HG03558 (cell line): ENCODE data around the gene ZMYND8.
"Not testable (repeated sequence)": the region's sequence is repeated elsewhere in the genome, so short reads cannot be mapped to it uniquely, and the experiment has no call there.

ENCODE experiments used
- ATAC-seq: cut with Tn5 transposase; IDR thresholded peaks from one replicate; pipeline ENCODE4 v1.9.1; 2021; ENCODE audit warnings: moderate number of reproducible peaks; ENCODE audit not compliant: unreplicated experiment; ENCODE audit errors: extremely low read depth

ZMYND8 gene

GRCh38 chr20:47195573-47195972 is 160.9 kb downstream of the ZMYND8 start:
- no peak for ATAC-seq

- ATAC-seq: no peak
These were observed 164.5 kb downstream of the ZMYND8 start for GRCh38 chr20:47191956-47192355.

DNA sequence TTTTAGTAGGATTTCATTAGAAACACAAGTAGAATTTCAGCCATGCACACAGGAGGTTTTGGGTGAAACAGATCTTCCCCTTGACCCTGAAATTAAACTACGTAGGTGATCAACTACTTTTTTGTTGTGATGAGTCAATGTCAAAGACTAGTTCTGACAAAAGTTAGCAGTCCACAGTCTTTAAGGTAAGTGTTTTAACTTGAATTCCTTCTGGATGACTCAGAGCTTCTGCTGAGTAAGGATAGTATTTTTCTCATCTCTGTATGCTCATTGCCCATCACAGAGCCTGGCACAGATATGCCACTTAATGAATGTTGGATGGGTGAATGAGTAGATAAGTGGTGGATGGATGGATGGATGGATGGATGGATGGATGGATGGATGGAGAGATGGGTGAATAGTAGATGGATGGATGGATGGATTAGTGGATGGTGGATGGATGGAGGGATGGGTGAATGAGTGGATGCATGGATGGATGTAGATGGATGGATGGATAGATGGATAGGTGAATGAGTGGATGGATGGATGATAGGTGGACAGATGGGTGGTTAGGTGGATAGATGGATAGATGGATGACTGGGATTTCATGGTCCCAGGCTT is 165.3 kb downstream of the ZMYND8 start:
- ATAC-seq: no peak

- ATAC-seq: no peak
These were observed 167.4 kb downstream of the ZMYND8 start for GRCh38 chr20:47189060-47189459.

GRCh38 chr20:47188540-47188939 is 168.0 kb downstream of the ZMYND8 start:
- no peak for ATAC-seq

DNA sequence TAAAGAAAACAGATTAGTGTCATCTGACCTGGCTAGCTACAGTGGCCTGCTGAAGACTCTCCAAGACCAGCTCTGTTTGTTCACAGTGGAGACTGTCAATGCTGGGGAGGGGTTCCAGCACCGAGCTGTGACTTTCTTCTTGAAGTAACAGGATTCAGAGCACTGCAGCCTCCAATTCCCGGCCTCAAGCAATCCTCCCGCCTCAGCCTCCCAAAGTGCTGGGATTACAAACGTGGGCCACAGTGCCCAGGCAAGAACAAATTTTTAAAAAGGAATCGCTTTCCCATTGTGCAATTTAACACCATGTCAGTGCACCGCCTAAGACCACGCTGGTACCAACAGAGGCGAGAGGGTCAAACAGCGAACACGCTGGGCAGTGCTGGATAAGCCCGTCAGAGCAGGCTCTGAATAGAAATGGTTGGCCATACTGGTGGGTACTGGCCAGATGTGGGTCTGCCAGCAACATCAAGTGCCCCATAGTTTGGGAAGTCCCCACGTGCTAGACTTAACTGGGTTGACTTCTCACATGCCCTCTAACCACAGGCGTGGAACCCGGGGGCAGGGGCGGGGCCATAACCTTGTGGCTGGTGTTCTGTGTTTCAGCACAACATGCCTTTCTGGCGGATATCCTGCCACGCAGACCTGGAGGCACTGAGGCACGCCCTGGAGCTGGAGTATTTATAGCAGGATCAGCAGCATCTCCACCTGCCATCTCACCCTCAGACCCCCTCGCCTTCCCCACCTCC is 168.9 kb downstream of the ZMYND8 start:
- ATAC-seq: no peak

- no peak for ATAC-seq
These were observed 173.1 kb downstream of the ZMYND8 start for GRCh38 chr20:47183367-47183766.

GRCh38 chr20:47181056-47181862 is 175.2 kb downstream of the ZMYND8 start:
- no peak for ATAC-seq

- ATAC-seq: no peak
These were observed 177.2 kb downstream of the ZMYND8 start for GRCh38 chr20:47179267-47179666.

- ATAC-seq: no peak
These were observed 177.6 kb downstream of the ZMYND8 start for GRCh38 chr20:47178851-47179250.

GRCh38 chr20:47178277-47178676 is 178.2 kb downstream of the ZMYND8 start:
- no peak for ATAC-seq

GRCh38 chr20:47176217-47176616 is 180.3 kb downstream of the ZMYND8 start:
- not testable (repeated sequence) for ATAC-seq

- ATAC-seq: no peak
These were observed 181.0 kb downstream of the ZMYND8 start for GRCh38 chr20:47175493-47175892.

DNA sequence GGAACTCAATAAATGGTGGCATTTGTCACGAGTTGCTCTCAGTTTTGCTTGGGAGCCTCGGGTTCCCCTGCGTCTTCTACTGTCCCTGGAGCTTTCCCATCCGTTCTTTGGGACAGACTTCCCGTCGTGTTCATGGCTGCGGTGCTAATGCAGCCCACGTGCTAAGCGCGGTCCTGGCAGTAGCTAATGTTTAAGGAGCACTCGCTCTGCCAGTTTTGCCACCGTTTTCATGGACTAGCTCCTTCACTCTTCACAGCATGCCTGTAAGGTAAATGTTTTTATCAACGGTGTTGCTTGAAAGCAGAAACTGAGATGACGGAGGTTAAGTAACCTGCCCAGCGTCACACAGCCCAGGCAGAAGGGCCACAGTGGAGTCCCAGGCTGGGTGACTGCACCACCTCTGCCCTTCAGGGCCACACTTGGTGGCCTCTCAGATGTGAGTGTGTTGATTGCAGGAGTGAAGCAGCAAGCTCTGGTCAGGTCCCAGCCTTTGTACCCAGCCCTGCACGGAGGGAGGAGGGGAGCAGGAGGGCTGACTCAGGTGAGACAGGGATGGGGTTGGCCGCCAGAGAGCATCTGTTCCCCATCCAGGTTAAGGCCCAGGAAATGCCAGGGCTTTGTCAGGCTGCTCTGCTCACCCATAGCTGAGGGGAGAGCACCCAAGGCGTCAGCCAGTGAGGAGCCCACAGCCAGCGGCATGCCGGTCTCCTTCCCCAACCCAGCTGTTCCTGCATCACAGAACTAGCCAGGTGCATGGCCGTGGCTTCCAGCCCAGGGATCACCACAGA is 181.8 kb downstream of the ZMYND8 start:
- no peak for ATAC-seq

- ATAC-seq: no peak
These were observed 182.8 kb downstream of the ZMYND8 start for GRCh38 chr20:47173596-47174216.

DNA sequence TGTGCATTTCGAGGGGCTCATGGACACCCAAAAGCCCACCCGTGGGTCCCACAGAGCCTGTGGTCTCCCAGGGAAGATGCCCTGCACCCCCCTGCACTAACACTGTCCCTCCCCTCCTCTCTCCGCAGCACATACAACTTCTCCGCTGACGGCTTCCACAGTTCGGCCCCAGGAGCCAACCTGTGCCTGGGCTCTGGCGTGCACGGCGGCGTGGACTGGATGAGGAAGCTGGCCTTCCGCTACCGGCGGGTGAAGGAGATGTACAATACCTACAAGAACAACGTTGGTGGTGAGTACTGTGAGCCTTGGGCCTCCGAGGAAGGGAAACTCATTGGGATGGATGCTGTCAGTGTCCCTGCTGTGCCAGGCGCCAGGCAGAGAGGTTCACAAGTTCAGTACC is 183.9 kb downstream of the ZMYND8 start:
- no peak for ATAC-seq

- ATAC-seq: no peak
These were observed 188.7 kb downstream of the ZMYND8 start for GRCh38 chr20:47167846-47168245.

GRCh38 chr20:47165376-47165865 is 191.1 kb downstream of the ZMYND8 start:
- ATAC-seq: no peak

DNA sequence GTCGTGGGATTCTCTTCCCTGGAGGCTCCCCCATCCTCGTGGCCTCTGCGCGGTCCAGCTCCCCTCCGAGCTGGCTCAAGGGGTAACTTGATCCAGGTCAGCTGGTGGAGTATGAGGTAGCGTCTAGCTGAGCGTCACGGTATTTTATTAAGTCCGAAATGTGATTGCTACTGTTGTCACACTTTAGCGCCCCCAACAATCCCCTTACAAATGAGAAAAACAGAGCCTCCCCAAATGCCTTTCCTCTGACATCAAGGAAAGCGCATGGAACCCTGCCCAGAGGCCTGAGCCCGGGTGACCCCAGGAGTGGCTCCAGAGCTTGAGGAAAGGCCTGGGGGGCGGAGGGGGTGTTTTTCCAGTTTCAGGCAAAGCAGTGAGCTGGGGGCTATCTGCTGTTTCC is 192.4 kb downstream of the ZMYND8 start:
- ATAC-seq: no peak

GRCh38 chr20:47161411-47161810 is 195.1 kb downstream of the ZMYND8 start:
- ATAC-seq: no peak
